WERI-Rb-1 (cell line): ENCODE measurements around the gene SCN4A.
"Not testable (repeated sequence)": the region's sequence is repeated elsewhere in the genome, so short reads cannot be mapped to it uniquely, and the experiment has no call there.

Experiments
- DNase-seq: peaks from one replicate; pipeline ENCODE4 v3.0.0-alpha.2; 2020
- H3K27ac ChIP-seq: fragments of 250-450 bp; sonication (Bioruptor Pico); 2 replicates; pipeline ENCODE4 v1.5.1; 2020; ENCODE audit warnings: mild to moderate bottlenecking, moderate library complexity
- H3K27me3 ChIP-seq: fragments of 250-450 bp; sonication (Bioruptor Pico); 2 replicates; pipeline ENCODE4 v1.5.1; 2021; ENCODE audit warnings: mild to moderate bottlenecking, low read depth, moderate library complexity; ENCODE audit not compliant: insufficient read depth, severe bottlenecking
- H3K36me3 ChIP-seq: fragments of 250-450 bp; sonication (Bioruptor Pico); 2 replicates; pipeline ENCODE4 v1.5.1; 2020; ENCODE audit warnings: mild to moderate bottlenecking, moderate library complexity
- H3K4me3 ChIP-seq: 2 replicates; pipeline ENCODE4 v1.5.1; 2011; ENCODE audit warnings: low read depth, mild to moderate bottlenecking, control low read depth, low read length
- H3K9me3 ChIP-seq: fragments of 250-450 bp; sonication (Bioruptor Pico); 2 replicates; pipeline ENCODE4 v1.5.1; 2021; ENCODE audit warnings: mild to moderate bottlenecking, moderate library complexity; ENCODE audit not compliant: severe bottlenecking
- CTCF ChIP-seq: IDR thresholded peaks from 2 replicates; pipeline ENCODE4 v1.5.1; 2011; ENCODE audit warnings: low read depth, mild to moderate bottlenecking, control low read depth, inconsistent platforms, low read length

Gene SCN4A

GRCh38 chr17:63903787-63904201, 68.9 kb downstream of the SCN4A start:
- not testable (repeated sequence) for H3K27ac ChIP-seq, H3K4me3 ChIP-seq, H3K36me3 ChIP-seq, H3K27me3 ChIP-seq, H3K9me3 ChIP-seq
- TF ChIP-seq CTCF: peak; percentile 27; the same call in 1 of the 2 replicates
- DNase-seq: peak; percentile 42

GRCh38 chr17:63901971-63902370, 70.7 kb downstream of the SCN4A start:
- H3K27ac ChIP-seq: 0 out of 2 replicates have a peak overlapping the region, but pooled peaks have one; percentile 2
- not testable (repeated sequence) for H3K9me3 ChIP-seq, H3K27me3 ChIP-seq, H3K36me3 ChIP-seq, H3K4me3 ChIP-seq
- peak; percentile 90 for DNase-seq

GRCh38 chr17:63898899-63899798, 73.6 kb downstream of the SCN4A start:
- H3K9me3 ChIP-seq, H3K4me3 ChIP-seq, H3K27ac ChIP-seq, H3K36me3 ChIP-seq, DNase-seq, H3K27me3 ChIP-seq: not testable (repeated sequence)

GRCh38 chr17:63896524-63897354, 76.0 kb downstream of the SCN4A start, which contains the start of gene CSH1:
Gene CSH1, minus strand, starts transcription at chr17:63896574. Its CDS starts 63 bp downstream, at chr17:63896511.
- H3K36me3 ChIP-seq, H3K4me3 ChIP-seq, H3K27ac ChIP-seq, DNase-seq, H3K9me3 ChIP-seq, H3K27me3 ChIP-seq: not testable (repeated sequence)

GRCh38 chr17:63894821-63895220, 77.9 kb downstream of the SCN4A start:
- not testable (repeated sequence) for H3K36me3 ChIP-seq, H3K27ac ChIP-seq, H3K4me3 ChIP-seq, DNase-seq, H3K27me3 ChIP-seq, H3K9me3 ChIP-seq

- not testable (repeated sequence) for H3K9me3 ChIP-seq, H3K27ac ChIP-seq, H3K27me3 ChIP-seq, H3K4me3 ChIP-seq, H3K36me3 ChIP-seq, DNase-seq
Measured at GRCh38 chr17:63894021-63894420, 78.7 kb downstream of the SCN4A start.

- not testable (repeated sequence) for H3K9me3 ChIP-seq, H3K27me3 ChIP-seq, H3K27ac ChIP-seq, DNase-seq, H3K4me3 ChIP-seq, H3K36me3 ChIP-seq
Measured at GRCh38 chr17:63892316-63893037, 80.2 kb downstream of the SCN4A start.

GRCh38 chr17:63889026-63889848, 83.5 kb downstream of the SCN4A start:
- TF ChIP-seq CTCF: peak; percentile 74
- H3K27me3 ChIP-seq: not testable (repeated sequence)
- peak; percentile 85 for DNase-seq

More at GRCh38 chr17:63889026-63889848, 83.5 kb downstream of the SCN4A start:
- H3K27ac ChIP-seq, H3K36me3 ChIP-seq, H3K9me3 ChIP-seq, H3K4me3 ChIP-seq: not testable (repeated sequence)
